CD14-positive monocyte (primary cell): ENCODE results near the gene UNC50. TPM values are rescaled to one million over a fixed set of nuclear protein-coding genes. Genes with fewer than 3 reads are reported as not detected.
A peak's percentile ranks its signal among the peaks of the same experiment; 100 is the strongest.

Experiments used
- DNase-seq, 3 donors: peaks; one replicate each; pipeline ENCODE4 v3.0.0-alpha.2; 2011 to 2022
- H2AFZ ChIP-seq: 2 replicates; pipeline ENCODE4 v1.6.0; 2012; ENCODE audit warnings: mild to moderate bottlenecking, low read depth, low read length, inconsistent platforms; ENCODE audit not compliant: insufficient read depth, poor library complexity, severe bottlenecking
- H3K27ac ChIP-seq, 2 donors: 1 replicate in 1 of 2; 2 replicates in 1 of 2; pipeline ENCODE4 v1.5.1; 2012 to 2013; ENCODE audit warnings: low read length in 2 of 2, control low read depth in 1 of 2, inconsistent platforms in 1 of 2, low read depth in 1 of 2, mild to moderate bottlenecking in 1 of 2
- H3K27me3 ChIP-seq, 2 donors: one replicate each; pipeline versions ENCODE4 v1.6.0 to v1.6.1; 2011 to 2013; ENCODE audit warnings: low read length in 2 of 2; ENCODE audit not compliant: control insufficient read depth in 2 of 2, insufficient read depth in 2 of 2
- H3K36me3 ChIP-seq, 2 donors: replicated peaks in 1 of 2; 1 replicate in 1 of 2; 2 replicates in 1 of 2; pipeline versions ENCODE4 v1.5.1 to v1.6.1; 2012 to 2013; ENCODE audit warnings: low read length in 2 of 2, control low read depth in 1 of 2, inconsistent platforms in 1 of 2, mild to moderate bottlenecking in 1 of 2; ENCODE audit not compliant: insufficient read depth in 2 of 2, control insufficient read depth in 1 of 2
- H3K4me1 ChIP-seq, 2 donors: 1 replicate in 1 of 2; 2 replicates in 1 of 2; pipeline versions ENCODE4 v1.5.1 to v1.6.1; 2012 to 2013; ENCODE audit warnings: low read length in 2 of 2, control low read depth in 1 of 2, inconsistent platforms in 1 of 2, mild to moderate bottlenecking in 1 of 2, moderate library complexity in 1 of 2; ENCODE audit not compliant: insufficient read depth in 2 of 2, control insufficient read depth in 1 of 2
- H3K4me2 ChIP-seq: replicated peaks from 2 replicates; pipeline ENCODE3; 2012; ENCODE audit warnings: low read length, moderate library complexity, mild to moderate bottlenecking; ENCODE audit not compliant: poor library complexity, severe bottlenecking; ENCODE audit errors: extremely low read depth
- H3K4me3 ChIP-seq, 3 experiments: fragments of 200-600 bp in 1 of 3; sonication (generic) in 1 of 3; replicated peaks in 1 of 3; 1 replicate in 2 of 3; 2 replicates in 1 of 3; pipeline ENCODE4 v1.5.1; 2011 to 2013; ENCODE audit warnings: low read length in 3 of 3, mild to moderate bottlenecking in 3 of 3, control low read depth in 2 of 3, low read depth in 2 of 3, inconsistent platforms in 1 of 3, moderate library complexity in 1 of 3
- H3K79me2 ChIP-seq: 2 replicates; pipeline ENCODE4 v1.6.0; 2012; ENCODE audit warnings: mild to moderate bottlenecking, control low read depth, inconsistent platforms, low read length, moderate library complexity; ENCODE audit not compliant: insufficient read depth
- H3K9ac ChIP-seq: 2 replicates; pipeline ENCODE4 v1.6.0; 2017; ENCODE audit warnings: low read length, mild to moderate bottlenecking; ENCODE audit not compliant: insufficient read depth, poor library complexity, severe bottlenecking
- H3K9me3 ChIP-seq, 2 donors: replicated peaks in 1 of 2; 1 replicate in 1 of 2; 2 replicates in 1 of 2; pipeline versions ENCODE4 v1.5.1 to v1.6.1; 2012 to 2013; ENCODE audit warnings: low read length in 2 of 2, control low read depth in 1 of 2; ENCODE audit not compliant: control insufficient read depth in 1 of 2, insufficient read depth in 1 of 2
- H4K20me1 ChIP-seq: 2 replicates; pipeline ENCODE4 v1.6.0; 2012; ENCODE audit warnings: mild to moderate bottlenecking, low read length, control low read depth, moderate library complexity; ENCODE audit not compliant: insufficient read depth
- H3K27ac Mint-ChIP-seq, 7 donors: one replicate each; pipeline ENCODE4 v1.8.0; 2020; ENCODE audit warnings: mild to moderate bottlenecking in 7 of 7, mixed read lengths in 7 of 7, moderate library complexity in 6 of 7, inconsistent platforms in 2 of 7
- H3K27me3 Mint-ChIP-seq, 3 donors: one replicate each; pipeline ENCODE4 v1.8.0; 2021 to 2022; ENCODE audit warnings: low read depth in 3 of 3, mild to moderate bottlenecking in 3 of 3, mixed read lengths in 3 of 3, moderate library complexity in 3 of 3, inconsistent platforms in 1 of 3
- H3K36me3 Mint-ChIP-seq, 2 donors: one replicate each; pipeline ENCODE4 v1.8.0; 2020; ENCODE audit warnings: mixed read lengths in 2 of 2, inconsistent platforms in 1 of 2, mild to moderate bottlenecking in 1 of 2
- H3K4me1 Mint-ChIP-seq: one replicate; pipeline ENCODE4 v1.8.0; 2020; ENCODE audit warnings: mild to moderate bottlenecking, mixed read lengths
- H3K4me3 Mint-ChIP-seq, 2 donors: one replicate each; pipeline ENCODE4 v1.8.0; 2020; ENCODE audit warnings: mild to moderate bottlenecking in 2 of 2, mixed read lengths in 2 of 2, moderate library complexity in 1 of 2
- H3K9me3 Mint-ChIP-seq, 7 donors: one replicate each; pipeline ENCODE4 v1.8.0; 2020 to 2022; ENCODE audit warnings: mixed read lengths in 7 of 7, mild to moderate bottlenecking in 6 of 7, moderate library complexity in 6 of 7, inconsistent platforms in 2 of 7
- CTCF ChIP-seq: fragments of 200-600 bp; IDR thresholded peaks from one replicate; pipeline ENCODE4 v1.8.0; 2022; ENCODE audit warnings: antibody characterized with exemption, mild to moderate bottlenecking
- WGBS: methylation state at CpG from one replicate; pipeline ENCODE4 v1.1.5; 2013; ENCODE audit warnings: missing lambda C conversion rate; ENCODE audit not compliant: insufficient coverage; 5-methylcytosine and 5-hydroxymethylcytosine counted together
- intact Hi-C, 2 donors: fragments of 100-400 bp; cut with micrococcal nuclease; formaldehyde crosslinking; loops; one replicate each; pipeline versions ENCODE4 v1.15.0 to v1.15.1; 2023
- polyA plus RNA-seq, 3 donors: library from polyadenylated mRNA; depleted of rRNA in 1 of 3; unstranded in 2 of 3; stranded (reverse) in 1 of 3; fragments of 300-500 nt in 2 of 3; fragments of >200 nt in 1 of 3; fragmentation: Illumina TruSeq in 2 of 3; gene quantifications; 1 replicate in 2 of 3; 2 replicates in 1 of 3; pipeline ENCODE4 v1.2.3, GENCODE V29; 2012 to 2021

The UNC50 gene
- polyA plus RNA-seq, 3 donors = 32.5 to 72.0 (median 62.8) TPM

GRCh38 chr2:98580656-98581284 lies 27.6 kb upstream of the UNC50 start:
- Histone ChIP-seq H3K4me1 (no peaks in the 10 kb centered on the region), H2AFZ (no peak overlapping the region), H3K4me3 (no peak overlapping the region), H3K27me3 (no peaks in the 10 kb centered on the region), H4K20me1 (peaks cover 18% of the 10 kb centered on the region), H3K79me2 (no peaks in the 10 kb centered on the region), H3K9me3 (no peaks in the 10 kb centered on the region), H3K27ac (no peak overlapping the region), H3K9ac (no peak overlapping the region), H3K4me2 (no peak overlapping the region), H3K36me3 (peaks cover 96 to 100% of the 10 kb centered on the region in 2 donors)
- H3K4me1 Mint-ChIP-seq = no peaks in the 10 kb centered on the region
- H3K4me3 Mint-ChIP-seq = no peak overlapping the region
- intact Hi-C loops = no loop called here
- H3K27me3 Mint-ChIP-seq = peaks cover 0 to 1% (median 0%) of the 10 kb centered on the region in 3 donors
- no peak for TF ChIP-seq CTCF
- WGBS = 100% methylated on average over 4 of the region's 10 CpGs
- peak overlapping the region in 2 of 7 donors; percentile 0 to 5 for H3K27ac Mint-ChIP-seq
- DNase-seq = no peak
- peaks cover 0 to 3% (median 0%) of the 10 kb centered on the region in 7 donors for H3K9me3 Mint-ChIP-seq
- H3K36me3 Mint-ChIP-seq = peaks cover 88 to 96% of the 10 kb centered on the region in 2 donors

- Histone ChIP-seq H3K27ac (no peak overlapping the region), H3K9me3 (no peaks in the 10 kb centered on the region), H3K36me3 (peaks cover 92 to 100% of the 10 kb centered on the region in 2 donors), H4K20me1 (peaks cover 17% of the 10 kb centered on the region), H3K79me2 (no peaks in the 10 kb centered on the region), H2AFZ (no peak overlapping the region), H3K9ac (no peak overlapping the region), H3K4me3 (no peak overlapping the region), H3K4me1 (no peaks in the 10 kb centered on the region), H3K27me3 (no peaks in the 10 kb centered on the region), H3K4me2 (no peak overlapping the region)
- intact Hi-C loops = no loop called here
- no peak overlapping the region for H3K27ac Mint-ChIP-seq
- TF ChIP-seq CTCF = no peak
- DNase-seq = no peak
- 97% methylated on average over 9 of the region's 9 CpGs for WGBS
- no peaks in the 10 kb centered on the region for H3K4me1 Mint-ChIP-seq
- H3K36me3 Mint-ChIP-seq = peaks cover 88 to 92% of the 10 kb centered on the region in 2 donors
- H3K27me3 Mint-ChIP-seq = no peaks in the 10 kb centered on the region
- H3K9me3 Mint-ChIP-seq = peaks cover 0 to 3% (median 0%) of the 10 kb centered on the region in 7 donors
- no peak overlapping the region for H3K4me3 Mint-ChIP-seq
These were observed 25.9 kb upstream of the UNC50 start for GRCh38 chr2:98582523-98582922.
